GM18507 (cell line): Measurements from ENCODE around the gene TLL2.

Source experiments
- DNase-seq: peaks from one replicate; pipeline ENCODE4 v3.0.0; 2011; ENCODE audit warnings: low read depth; ENCODE audit not compliant: insufficient read length; ENCODE audit errors: extremely low spot score
- FAIRE-seq: peaks from 2 replicates; lab custom pipeline; 2011; peaks lifted over from hg19 to GRCh38; lab: Jason Lieb, UNC

TLL2 gene

GRCh38 chr10:96374639-96374984 is 139.1 kb downstream of the TLL2 start:
- no peak for DNase-seq
- no peak for FAIRE-seq

DNA sequence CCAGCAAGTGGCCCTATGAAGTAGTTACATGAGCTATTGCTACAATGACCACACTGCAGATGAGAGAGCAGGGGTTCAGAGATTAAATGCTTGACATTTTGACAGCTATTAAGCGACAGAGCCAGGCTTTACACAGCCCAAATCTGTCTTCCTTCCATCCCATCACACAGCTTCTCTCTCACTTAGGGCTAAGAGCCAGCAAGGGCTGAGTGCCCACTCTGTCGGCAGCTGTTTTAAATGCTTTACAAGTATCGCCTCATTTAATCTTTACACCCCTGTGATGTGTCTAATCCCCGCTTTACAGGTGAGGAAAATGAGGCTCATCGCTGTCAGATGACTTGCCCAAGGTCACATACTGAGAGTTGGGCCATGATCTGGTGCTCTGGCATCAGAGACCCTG is 139.7 kb downstream of the TLL2 start:
- FAIRE-seq: no peak
- no peak for DNase-seq

GRCh38 chr10:96371356-96371755 is 142.4 kb downstream of the TLL2 start:
- no peak for DNase-seq
- no peak for FAIRE-seq

- FAIRE-seq: peak; percentile 89
- no peak for DNase-seq
Measured at GRCh38 chr10:96370584-96371157, 143.1 kb downstream of the TLL2 start.

GRCh38 chr10:96369890-96370583 is 143.7 kb downstream of the TLL2 start:
- FAIRE-seq (no peak), DNase-seq (no peak)

GRCh38 chr10:96368971-96369370 is 144.8 kb downstream of the TLL2 start:
- no peak for DNase-seq

DNA sequence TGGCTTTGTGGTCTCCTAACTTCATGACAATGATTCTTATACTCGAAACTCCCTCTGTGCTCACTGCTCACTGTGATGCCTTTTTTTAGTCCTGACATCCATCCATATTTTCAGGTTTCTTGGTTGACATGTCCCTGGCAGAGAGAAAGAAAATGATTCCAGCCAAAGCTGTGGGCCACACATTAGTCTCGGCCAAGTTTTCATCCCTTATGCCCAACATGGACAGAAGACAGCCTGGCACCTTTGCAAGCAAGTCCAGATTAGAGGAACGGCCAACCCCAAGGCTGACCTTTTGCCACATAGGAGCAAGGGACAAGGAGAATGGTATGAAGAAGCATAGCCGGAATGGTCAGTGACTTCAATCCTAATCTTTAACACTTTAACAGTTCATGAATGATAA is 146.3 kb downstream of the TLL2 start:
- FAIRE-seq (no peak), DNase-seq (no peak)

More at GRCh38 chr10:96368971-96369370, 144.8 kb downstream of the TLL2 start:
- FAIRE-seq: no peak

GRCh38 chr10:96366508-96366907 is 147.2 kb downstream of the TLL2 start:
- DNase-seq (no peak), FAIRE-seq (no peak)

GRCh38 chr10:96365571-96365970 is 148.2 kb downstream of the TLL2 start:
- FAIRE-seq: no peak
- DNase-seq: no peak

- DNase-seq: no peak
- FAIRE-seq: no peak
Measured at GRCh38 chr10:96360766-96361165, 153.0 kb downstream of the TLL2 start.

DNA sequence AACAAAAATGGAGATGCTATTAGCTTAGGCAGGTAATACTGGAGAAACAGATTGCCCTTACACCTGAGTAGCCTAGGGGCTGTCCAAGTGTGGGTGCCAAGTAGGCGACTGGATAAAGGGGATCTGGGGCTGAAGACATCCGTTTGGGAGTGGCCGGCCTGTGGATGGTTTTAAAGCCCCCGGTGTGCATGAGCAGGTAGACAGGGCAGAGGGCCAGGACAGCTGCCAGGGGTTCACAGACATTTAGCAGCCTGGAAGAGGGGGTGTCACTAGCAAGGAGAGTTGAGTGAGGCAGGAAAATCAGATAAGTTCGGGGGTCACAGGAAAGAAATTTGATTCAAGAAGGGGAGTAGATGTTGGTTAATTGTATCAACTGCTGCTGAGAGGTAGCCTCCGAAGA is 153.4 kb downstream of the TLL2 start:
- DNase-seq (no peak), FAIRE-seq (no peak)

- no peak for DNase-seq
- FAIRE-seq: no peak
Measured at GRCh38 chr10:96359616-96360015, 154.1 kb downstream of the TLL2 start.

GRCh38 chr10:96358851-96359540 is 154.7 kb downstream of the TLL2 start, which contains the start of gene OPALIN:
Gene OPALIN (minus strand): TSS chr10:96359002. CDS start chr10:96358896, 106 bp downstream.
- DNase-seq (no peak), FAIRE-seq (no peak)

GRCh38 chr10:96357038-96357620 is 156.6 kb downstream of the TLL2 start:
- DNase-seq (no peak), FAIRE-seq (no peak)

DNA sequence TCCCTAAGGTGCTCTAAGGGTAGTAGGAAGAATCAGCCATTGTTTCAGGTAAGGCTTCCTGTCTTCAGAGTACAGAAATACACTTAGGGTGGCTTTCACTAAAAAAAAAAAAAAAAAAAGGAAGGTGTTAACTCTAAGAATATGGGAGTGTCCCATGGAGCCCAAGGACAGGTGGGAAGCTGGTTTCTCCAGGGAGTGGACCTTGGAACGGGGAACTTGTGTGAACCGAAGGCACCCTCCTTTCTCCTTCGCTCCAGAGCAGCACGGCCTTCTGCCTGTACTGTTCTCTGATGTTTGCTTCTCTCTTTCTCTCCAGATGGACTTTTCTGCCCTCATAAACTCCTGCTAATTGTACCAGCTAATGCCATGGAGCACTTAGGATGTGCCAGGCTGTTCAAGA is 161.1 kb downstream of the TLL2 start:
- DNase-seq (no peak), FAIRE-seq (no peak)

DNA sequence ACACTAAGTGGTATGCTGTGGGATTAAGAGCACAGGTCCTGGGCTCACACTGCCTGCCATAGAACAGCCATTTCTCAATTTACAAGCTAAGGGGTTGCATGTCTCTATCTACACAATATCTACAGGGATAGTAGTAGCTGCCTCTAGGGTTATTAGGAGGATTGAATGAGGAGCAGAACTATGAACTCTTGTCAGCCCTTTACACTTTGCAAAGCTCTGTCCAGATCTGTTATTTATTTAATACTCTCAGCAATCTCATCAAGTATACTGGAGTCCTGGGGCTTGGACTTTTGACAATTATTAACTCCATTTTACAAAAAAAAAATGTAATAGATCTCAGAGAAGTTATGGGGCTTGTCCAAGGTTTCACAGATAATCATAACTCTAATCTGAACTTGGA is 161.7 kb downstream of the TLL2 start:
- no peak for FAIRE-seq

GRCh38 chr10:96346295-96346694 is 167.4 kb downstream of the TLL2 start:
- FAIRE-seq (no peak), DNase-seq (no peak)

More for the DNA sequence above, 161.7 kb downstream of the TLL2 start:
- DNase-seq: no peak

DNA sequence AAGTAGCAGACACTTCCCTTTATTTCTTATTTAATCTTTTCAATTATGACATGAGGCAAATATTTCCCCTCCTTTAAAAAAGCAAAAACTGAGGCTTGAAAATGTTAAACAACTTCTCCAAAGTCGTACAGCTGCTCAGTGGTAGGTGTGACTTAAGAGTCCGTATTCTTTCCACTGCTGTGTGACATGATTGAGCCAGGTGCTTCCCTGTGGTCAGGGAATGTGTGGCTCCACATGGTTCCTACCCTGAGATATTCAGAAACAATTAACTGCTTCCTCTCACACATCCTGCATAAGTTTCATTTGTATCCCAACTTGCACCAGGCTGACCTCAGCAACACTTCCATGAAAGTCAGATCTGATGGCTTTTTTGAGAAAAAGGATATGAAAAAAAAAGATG is 168.5 kb downstream of the TLL2 start:
- no peak for FAIRE-seq

DNA sequence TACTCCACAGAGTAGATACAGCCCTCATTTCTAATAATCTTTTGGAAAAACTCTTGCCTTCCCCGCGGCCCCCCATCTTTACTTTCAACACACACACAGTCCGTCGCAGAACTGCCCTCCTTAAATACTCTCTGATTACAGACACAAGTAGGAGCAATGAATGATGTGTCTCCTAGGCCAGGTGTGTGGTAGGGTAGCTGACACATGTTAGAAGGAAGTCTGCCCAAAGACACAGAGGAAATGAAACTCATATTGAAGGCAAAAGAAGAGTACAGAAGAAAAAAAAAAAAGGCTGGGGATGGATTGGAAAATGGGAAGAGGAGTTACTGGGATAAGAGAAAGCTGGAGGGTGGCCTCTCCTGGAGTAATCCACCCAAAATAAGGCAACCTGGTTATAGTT is 169.5 kb downstream of the TLL2 start:
- DNase-seq: no peak

More for the DNA sequence above, 168.5 kb downstream of the TLL2 start:
- DNase-seq: no peak

GRCh38 chr10:96342402-96342801 is 171.3 kb downstream of the TLL2 start:
- no peak for FAIRE-seq
- DNase-seq: no peak

More for the DNA sequence above, 169.5 kb downstream of the TLL2 start:
- FAIRE-seq: no peak
